Activated CD4-positive, alpha-beta T cell treated with anti-CD3 and anti-CD28 coated beads, Interleukin-2, amount 50 U/mL, for 48 hours (primary cell): Measurements from ENCODE around the gene MEIS1.
"Not testable (repeated sequence)": the region's sequence is repeated elsewhere in the genome, so short reads cannot be mapped to it uniquely, and the experiment has no call there.

ENCODE experiments used
- DNase-seq, 2 experiments: peaks; one replicate each; pipeline ENCODE4 v3.0.0-alpha.2; 2020

MEIS1 gene

GRCh38 chr2:66470199-66470598 lies 35.3 kb downstream of the MEIS1 start:
- DNase-seq, result no peak

DNA sequence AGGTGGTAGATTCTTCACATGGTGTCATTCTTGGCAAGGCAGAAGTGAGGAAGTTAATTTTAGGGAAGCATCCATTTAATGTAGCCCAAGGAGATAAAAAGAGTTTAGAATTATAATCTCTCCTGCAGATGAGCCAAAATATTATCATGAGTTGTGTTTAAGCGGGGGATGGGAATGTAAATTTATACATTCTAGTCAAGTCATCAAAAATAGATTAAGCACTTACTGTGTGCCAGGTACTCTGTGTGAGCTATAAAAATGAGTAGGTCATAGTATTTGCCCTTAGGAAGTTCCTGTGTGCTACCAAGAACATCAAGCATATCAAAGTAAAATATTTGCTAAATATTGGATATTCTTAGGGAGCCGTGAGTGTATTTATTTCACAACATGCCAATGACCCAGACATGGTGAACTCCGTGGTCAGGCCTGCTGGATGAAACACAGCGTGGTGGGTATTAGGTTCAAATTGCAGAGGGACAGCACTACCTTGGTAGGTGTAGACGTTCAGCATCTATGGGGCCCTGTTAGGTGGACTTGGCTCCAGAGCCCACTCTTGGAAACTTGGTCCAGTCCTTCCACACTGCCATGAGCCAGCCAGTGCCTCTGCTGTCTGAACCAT lies 37.4 kb downstream of the MEIS1 start:
- DNase-seq, result no peak

- no peak for DNase-seq
Observed at GRCh38 chr2:66477135-66477842, 42.4 kb downstream of the MEIS1 start.

GRCh38 chr2:66478299-66478698 lies 43.4 kb downstream of the MEIS1 start:
- DNase-seq, result no peak

DNA sequence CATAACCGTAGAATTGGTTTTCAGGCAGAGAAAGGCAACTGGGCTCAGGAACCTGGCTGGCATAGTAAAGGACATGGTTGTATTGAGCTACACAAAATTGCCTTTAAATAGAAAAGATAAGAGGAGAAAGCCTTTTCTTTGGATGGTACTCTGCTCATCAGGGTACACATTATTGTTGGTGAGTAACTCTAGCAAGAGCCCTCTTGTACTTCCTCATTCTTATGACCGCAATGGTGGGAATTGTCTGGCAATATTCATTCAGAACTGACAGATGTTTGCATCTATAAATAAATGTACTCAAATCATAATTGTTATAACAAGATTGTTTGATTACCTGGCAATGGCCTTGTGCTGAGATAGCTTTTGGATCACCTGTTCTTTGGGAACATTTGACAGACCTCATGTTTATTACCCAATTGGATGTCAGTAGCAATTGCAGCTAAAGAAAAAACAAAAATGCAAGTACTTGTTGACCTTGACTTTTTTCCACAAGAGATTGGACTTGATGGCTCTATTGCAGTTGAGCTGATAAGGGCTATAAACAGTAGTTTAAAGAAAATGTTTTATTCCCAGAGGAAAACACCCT lies 43.9 kb downstream of the MEIS1 start:
- no peak for DNase-seq

- no peak for DNase-seq
Observed at GRCh38 chr2:66481100-66481549, 46.2 kb downstream of the MEIS1 start.

DNA sequence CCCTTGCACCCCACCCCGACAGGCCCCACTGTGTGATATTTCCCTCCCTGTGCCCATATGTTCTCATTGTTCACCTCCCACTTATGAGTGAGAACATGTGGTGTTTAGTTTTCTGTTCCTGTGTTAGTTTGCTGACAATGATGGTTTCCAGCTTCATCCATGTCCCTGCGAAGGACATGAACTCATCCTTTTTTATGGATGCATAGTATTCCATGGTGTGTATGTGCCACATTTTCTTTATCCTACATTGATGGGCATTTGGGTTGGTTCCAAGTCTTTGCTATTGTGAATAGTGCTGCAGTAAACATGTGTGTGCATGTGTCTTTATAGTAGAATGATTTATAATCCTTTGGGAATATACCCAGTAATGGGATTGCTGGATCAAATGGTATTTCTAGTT lies 50.3 kb downstream of the MEIS1 start:
- DNase-seq, result not testable (repeated sequence)

DNA sequence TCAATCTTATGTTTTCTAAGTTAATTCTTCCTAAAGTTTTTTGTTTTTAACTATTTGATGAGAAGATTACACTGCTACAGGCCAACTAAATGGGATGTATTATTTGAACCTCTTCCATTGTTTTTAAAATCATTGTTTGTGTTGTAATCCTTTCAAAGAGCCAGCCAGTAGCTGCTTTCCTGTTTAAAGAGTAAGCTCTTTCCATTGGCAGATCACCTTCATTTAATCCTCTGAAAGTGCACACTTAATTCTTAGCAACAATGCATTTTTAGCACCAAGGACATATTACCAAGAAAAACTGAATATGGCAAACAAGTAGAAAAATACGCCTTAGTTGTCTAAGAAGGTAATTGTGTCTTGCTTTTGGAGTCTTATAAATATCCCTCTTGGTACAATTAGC lies 54.0 kb downstream of the MEIS1 start:
- no peak for DNase-seq

- no peak for DNase-seq
Observed at GRCh38 chr2:66489436-66489835, 54.5 kb downstream of the MEIS1 start.

DNA sequence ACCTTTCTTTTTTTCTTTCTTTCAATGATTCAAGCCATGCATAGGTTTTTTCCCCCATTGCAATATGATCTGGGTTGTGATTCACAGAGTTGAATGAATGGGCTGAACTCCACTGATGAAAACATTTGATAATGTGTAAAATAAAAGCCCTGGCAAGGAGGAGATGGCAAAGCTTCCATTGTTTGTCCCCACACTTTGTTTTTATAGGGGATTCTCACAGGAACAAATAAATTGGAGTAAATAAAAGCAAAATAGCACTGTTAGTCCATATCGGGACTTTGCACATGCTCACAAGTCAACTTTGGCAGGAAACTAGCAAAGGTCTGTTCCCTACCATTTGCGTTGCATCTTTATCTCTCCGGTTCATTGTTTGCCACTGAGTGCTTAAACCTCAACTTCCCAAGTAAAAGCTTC lies 55.7 kb downstream of the MEIS1 start:
- no peak for DNase-seq

GRCh38 chr2:66494708-66495107 lies 59.8 kb downstream of the MEIS1 start:
- DNase-seq, result no peak

DNA sequence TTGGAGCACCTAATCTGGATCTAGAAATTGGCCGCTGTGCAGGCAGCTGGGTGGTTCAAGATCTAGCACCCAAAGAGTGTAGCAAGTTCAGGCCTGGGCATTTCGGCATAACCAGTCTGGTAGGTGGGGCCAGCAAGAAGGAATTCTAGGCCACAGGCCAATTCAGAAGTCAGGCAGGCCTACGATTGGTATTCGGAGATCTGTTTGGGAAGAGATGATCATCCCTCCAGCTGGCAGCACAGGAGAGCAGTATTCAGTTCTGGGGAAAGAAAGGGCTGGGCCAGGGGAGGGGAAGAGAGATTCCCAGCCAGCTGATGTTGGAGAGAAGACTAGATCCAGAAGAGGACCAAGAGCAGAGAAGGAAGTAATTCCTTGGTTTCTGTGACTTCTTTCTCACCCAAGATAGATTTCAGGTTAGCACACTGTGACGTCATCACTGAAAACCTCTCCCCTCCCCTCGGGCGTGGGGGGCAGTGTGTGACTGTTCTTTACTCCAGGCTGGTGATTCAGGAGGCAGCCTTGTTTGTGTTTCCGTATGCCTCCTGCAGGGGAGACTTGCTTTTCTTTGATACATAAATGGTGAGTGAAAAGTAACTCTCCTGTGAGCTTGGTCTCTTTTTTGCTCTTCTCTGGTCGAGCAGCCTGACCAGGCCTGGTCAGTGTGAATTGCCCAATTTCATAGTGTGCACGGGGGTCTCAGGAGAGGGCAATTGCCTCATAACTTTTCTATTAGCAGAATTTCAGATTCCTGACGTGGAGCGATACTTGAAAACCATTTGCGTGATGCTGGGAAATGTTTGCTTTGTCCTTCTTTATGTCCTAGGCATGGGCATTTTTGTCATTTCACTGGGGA lies 61.1 kb downstream of the MEIS1 start:
- no peak for DNase-seq

- DNase-seq, result no peak
Observed at GRCh38 chr2:66496670-66497420, 61.9 kb downstream of the MEIS1 start.

DNA sequence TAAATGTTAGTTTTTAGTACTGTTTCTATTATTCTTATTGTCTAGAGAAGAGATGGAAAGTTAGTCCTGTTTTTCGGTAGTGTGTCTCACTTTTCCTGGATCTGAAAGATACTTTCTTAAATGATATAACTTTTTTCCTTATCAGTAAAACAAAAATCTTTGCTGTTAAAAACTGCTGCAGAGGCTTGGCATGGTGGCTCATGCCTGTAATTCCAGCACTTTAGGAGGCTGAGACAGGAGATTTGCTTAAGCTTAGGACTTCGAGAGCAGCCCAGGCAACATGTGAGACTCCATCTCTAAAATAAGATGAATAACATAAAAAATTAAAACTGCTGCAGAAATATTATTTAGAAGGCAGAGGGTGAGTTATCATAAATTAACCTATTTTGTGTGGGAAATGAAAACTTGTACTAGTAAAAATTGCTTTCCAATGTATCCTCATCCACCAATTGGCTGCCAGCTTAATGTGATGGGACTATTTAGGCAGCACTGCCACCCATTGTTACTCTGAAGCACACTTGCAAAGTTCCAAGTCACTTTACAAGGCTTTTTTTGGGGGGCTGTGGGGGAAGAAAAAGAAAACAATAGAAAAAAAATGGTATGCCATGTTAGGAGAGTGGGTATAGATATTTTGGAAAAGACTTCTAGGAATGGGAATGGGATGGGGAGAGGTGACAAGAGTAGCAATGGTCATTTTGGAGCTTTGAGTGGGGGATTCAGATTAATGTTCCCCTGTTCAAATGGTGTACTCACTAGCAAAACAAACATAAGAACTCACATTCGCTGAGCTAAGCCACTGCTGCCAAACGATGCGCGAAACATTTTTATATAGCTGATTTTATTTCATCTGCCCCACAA lies 62.7 kb downstream of the MEIS1 start:
- no peak for DNase-seq

GRCh38 chr2:66498289-66498975 lies 63.5 kb downstream of the MEIS1 start:
- DNase-seq, result no peak

- no peak for DNase-seq
Observed at GRCh38 chr2:66501267-66501666, 66.3 kb downstream of the MEIS1 start.

DNA sequence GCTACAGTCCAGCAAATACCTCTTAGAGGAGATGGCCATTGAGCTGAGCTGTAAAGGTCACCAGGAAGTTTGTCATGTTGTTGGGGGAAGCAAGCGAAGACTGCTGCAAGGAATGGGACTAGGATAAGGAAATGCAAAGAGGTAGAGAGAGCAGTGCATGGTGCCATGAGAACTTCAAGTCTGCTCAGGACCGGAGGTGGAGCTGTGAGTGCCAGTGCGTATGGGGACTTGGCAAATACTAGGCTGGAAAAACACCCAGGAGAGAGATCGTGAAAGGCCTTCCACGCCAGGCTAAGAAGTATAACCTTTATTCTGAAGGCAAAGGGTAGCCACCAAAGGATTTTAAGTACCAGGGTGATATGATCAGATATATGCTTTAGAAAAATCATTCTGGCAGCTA lies 71.3 kb downstream of the MEIS1 start:
- DNase-seq, result no peak

GRCh38 chr2:66507673-66508201 lies 72.8 kb downstream of the MEIS1 start:
- no peak for DNase-seq

DNA sequence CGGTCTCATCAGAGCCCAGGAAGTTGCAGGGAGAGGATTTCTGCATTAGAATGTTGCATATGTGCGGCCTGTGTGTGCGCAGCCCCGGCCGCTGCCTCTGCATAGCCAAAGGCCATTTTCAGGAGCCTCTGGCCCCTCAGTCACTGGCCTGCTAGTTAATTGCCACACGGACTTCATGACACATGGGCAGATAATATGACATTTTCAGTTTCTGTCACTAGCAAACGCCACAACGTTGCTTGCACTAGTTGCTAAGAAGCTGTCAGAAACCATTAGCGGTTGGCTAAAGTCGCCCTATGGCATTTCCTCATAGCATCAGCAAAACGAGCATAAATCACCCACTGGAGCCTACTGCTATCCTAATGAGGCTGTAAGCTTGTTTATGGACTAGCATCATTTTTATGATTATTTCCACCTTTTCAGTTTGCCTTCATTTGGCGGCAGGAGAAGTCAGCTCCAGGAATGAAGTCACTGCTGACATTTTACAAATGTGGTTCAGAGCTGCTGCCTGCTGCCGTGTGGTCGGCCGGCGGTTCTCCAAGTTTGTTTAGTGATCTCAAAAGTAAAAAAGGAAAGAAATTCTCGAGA lies 73.7 kb downstream of the MEIS1 start:
- DNase-seq, result no peak

GRCh38 chr2:66509326-66509811 lies 74.4 kb downstream of the MEIS1 start:
- no peak for DNase-seq
